Neural crest cell (in vitro differentiated cells): ENCODE measurements around the gene TMEM225B. TPM values are rescaled to one million over a fixed set of nuclear protein-coding genes. Genes with fewer than 3 reads are reported as not detected.
"Not testable (repeated sequence)": the region's sequence is repeated elsewhere in the genome, so short reads cannot be mapped to it uniquely, and the experiment has no call there.

Experiments used
- DNase-seq: peaks from one replicate; pipeline ENCODE4 v3.0.0; 2021; ENCODE audit warnings: low read depth, mixed read lengths, low spot score
- H3K27ac Mint-ChIP-seq: one replicate; pipeline ENCODE4 v1.8.0; 2021; ENCODE audit warnings: mild to moderate bottlenecking, mixed read lengths; ENCODE audit not compliant: unreplicated experiment
- H3K27me3 Mint-ChIP-seq: 2 replicates; pipeline ENCODE4 v1.8.0; 2021; ENCODE audit warnings: low read depth, mild to moderate bottlenecking, mixed read lengths
- H3K36me3 Mint-ChIP-seq: 2 replicates; pipeline ENCODE4 v1.8.0; 2021; ENCODE audit warnings: low read depth, mild to moderate bottlenecking, mixed read lengths
- H3K4me1 Mint-ChIP-seq: 2 replicates; pipeline ENCODE4 v1.8.0; 2021; ENCODE audit warnings: mixed read lengths
- H3K4me3 Mint-ChIP-seq: one replicate; pipeline ENCODE4 v1.8.0; 2021; ENCODE audit warnings: mild to moderate bottlenecking, mixed read lengths
- H3K9me3 Mint-ChIP-seq: 2 replicates; pipeline ENCODE4 v1.8.0; 2021; ENCODE audit warnings: mixed read lengths
- total RNA-seq: library from RNA; stranded (reverse); gene quantifications from 2 replicates; pipeline ENCODE4 v1.2.1, GENCODE V29; 2021
- TF ChIP-seq, protein P1 (sequence below): fragments of 200-600 bp; sonication (generic); conservative IDR thresholded peaks from 2 replicates; pipeline ENCODE4 v1.5.0; 2021; ENCODE audit warnings: antibody characterized with exemption, mild to moderate bottlenecking

TMEM225B gene
- total RNA-seq, 1 donor from 2014 or later: 0.91 TPM

DNA sequence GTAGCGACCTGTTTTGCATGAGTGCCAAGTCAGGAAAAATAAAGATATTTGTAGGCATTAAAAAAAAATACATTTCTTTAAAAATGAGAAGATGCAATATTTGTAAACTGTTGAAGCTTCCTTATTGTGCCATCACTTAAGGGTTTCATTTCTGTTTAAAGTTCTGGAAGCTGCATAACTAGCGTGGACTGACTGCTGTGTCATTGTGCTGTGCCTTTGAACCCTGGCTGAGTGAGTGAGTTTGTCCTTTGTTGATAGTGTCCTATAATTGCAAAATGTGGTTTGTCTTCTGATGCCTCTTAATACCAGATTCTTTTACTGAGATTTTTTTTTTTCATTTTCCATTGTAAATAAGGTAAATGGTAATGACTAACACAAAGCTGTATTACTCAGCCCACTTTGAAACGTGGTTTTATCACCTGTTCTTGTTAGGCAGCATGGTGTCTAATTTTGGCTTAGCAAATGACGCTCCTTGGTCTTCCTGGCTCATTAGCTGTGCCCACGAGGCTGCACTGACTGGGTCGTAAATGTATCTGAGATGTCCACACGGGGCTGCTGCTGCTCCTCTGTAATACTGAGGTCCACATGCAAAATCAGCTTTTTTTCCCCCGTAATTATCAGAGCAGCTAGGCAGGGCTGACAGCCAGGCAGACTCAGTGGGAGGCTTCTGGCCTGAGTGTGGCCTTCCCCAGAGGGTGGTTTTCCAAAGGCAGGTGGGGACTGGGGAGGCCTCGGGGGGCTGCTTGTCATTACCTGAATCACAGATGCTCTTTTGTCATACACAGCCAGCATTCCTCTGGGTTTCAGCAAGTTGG lies 33.4 kb downstream of the TMEM225B start:
- Mint-ChIP-seq H3K36me3 (peaks cover 11% of the 10 kb centered on the region), H3K27me3 (no peaks in the 10 kb centered on the region), H3K27ac (no peak overlapping the region), H3K4me1 (no peaks in the 10 kb centered on the region), H3K4me3 (no peak overlapping the region), H3K9me3 (no peaks in the 10 kb centered on the region)
- TF ChIP-seq, protein P1, sequence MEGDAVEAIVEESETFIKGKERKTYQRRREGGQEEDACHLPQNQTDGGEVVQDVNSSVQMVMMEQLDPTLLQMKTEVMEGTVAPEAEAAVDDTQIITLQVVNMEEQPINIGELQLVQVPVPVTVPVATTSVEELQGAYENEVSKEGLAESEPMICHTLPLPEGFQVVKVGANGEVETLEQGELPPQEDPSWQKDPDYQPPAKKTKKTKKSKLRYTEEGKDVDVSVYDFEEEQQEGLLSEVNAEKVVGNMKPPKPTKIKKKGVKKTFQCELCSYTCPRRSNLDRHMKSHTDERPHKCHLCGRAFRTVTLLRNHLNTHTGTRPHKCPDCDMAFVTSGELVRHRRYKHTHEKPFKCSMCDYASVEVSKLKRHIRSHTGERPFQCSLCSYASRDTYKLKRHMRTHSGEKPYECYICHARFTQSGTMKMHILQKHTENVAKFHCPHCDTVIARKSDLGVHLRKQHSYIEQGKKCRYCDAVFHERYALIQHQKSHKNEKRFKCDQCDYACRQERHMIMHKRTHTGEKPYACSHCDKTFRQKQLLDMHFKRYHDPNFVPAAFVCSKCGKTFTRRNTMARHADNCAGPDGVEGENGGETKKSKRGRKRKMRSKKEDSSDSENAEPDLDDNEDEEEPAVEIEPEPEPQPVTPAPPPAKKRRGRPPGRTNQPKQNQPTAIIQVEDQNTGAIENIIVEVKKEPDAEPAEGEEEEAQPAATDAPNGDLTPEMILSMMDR: no peak
- DNase-seq: no peak

DNA sequence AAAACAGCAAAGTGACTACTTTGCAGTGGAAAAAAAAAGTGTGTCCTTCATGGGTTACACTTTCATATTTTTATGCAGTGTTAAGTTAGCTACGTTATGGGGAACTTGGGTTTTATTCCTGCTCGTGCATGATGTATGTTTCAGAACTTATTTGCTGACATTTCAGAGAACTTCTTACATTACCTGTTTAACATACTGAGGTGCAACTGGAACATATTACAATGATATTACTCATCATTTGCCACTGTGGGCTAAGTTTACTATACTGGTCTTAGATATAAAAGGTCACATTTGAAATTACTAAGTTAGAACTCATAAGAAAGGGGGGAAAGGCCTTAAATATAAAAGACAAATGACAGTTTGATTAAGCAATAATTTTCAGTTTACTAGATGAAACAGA lies 39.3 kb downstream of the TMEM225B start:
- H3K9me3 Mint-ChIP-seq, H3K27ac Mint-ChIP-seq, H3K4me3 Mint-ChIP-seq, H3K4me1 Mint-ChIP-seq, H3K27me3 Mint-ChIP-seq, DNase-seq, H3K36me3 Mint-ChIP-seq: not testable (repeated sequence)

DNA sequence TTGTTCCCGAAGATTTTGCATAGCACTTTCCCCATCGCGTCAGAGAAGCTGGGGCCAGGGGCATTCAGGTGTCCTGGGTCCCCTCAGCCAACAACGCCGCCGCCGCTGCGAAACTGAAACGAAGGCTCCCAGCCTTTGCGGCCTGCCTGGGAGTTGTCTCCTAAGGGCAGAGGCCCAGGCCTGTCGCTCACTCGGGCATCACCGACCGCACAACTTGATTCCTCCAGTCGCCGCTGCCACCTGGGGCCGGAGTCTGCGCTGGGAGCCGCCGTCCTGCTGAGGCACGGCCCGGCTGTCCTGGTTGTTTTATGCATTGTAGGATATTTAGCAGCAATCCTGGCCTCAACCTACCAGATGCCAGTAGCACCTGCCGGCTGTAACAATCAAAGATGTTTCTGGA lies 40.7 kb downstream of the TMEM225B start:
- no peaks in the 10 kb centered on the region for H3K27me3 Mint-ChIP-seq
- no peaks in the 10 kb centered on the region for H3K9me3 Mint-ChIP-seq
- TF ChIP-seq, protein P1: no peak
- no peak for DNase-seq
- peaks cover 4% of the 10 kb centered on the region for H3K36me3 Mint-ChIP-seq
- H3K4me1 Mint-ChIP-seq: no peaks in the 10 kb centered on the region
- H3K27ac Mint-ChIP-seq: no peak overlapping the region
- no peak overlapping the region for H3K4me3 Mint-ChIP-seq

DNA sequence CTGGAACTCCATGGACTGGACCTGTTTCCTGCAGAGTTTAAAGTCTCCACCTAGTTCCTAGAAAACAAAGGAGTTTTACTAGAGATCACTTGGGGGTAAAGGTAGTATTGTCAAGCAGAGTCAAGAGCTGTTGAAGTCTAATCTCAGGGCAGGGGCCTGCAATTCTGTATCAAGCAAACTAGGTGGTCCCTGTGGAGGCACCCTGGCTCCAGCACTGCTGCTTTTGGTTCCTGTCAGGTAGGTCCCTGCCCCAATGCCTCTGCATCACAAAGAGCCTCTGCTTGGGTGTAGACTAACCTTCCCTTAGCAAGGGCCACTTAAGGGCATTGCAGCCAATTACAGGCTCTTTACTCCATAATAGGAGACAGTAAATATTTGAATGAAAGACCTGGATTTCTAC lies 41.2 kb downstream of the TMEM225B start:
- Mint-ChIP-seq H3K36me3 (peaks cover 8% of the 10 kb centered on the region), H3K27me3 (no peaks in the 10 kb centered on the region), H3K9me3 (no peaks in the 10 kb centered on the region), H3K27ac (no peak overlapping the region), H3K4me1 (no peaks in the 10 kb centered on the region), H3K4me3 (no peak overlapping the region)
- DNase-seq: no peak
- TF ChIP-seq, protein P1: no peak

DNA sequence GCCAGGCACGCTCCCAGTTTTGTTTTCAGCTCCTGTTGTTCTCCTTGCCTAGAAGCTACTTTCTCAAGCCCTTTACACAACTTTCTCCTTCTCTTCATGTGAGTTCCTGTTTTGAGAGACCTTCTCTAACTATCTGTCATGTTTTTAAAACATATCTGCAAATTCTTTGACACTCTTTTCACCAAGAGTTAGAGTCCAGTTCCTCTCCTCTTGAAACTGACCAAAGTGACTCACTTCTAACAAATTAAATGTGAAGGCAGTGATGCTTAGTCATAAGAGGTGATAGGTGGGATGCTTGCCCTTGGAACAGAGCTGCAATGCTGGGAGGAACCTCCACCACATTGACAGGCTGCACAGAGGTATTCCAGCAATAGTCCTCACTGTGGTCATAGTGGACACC lies 44.0 kb downstream of the TMEM225B start:
- peaks cover 31% of the 10 kb centered on the region for H3K36me3 Mint-ChIP-seq
- H3K27me3 Mint-ChIP-seq: no peaks in the 10 kb centered on the region
- TF ChIP-seq, protein P1: no peak
- H3K9me3 Mint-ChIP-seq: peaks cover 9% of the 10 kb centered on the region
- H3K4me1 Mint-ChIP-seq: no peaks in the 10 kb centered on the region
- no peak overlapping the region for H3K4me3 Mint-ChIP-seq
- no peak for DNase-seq
- no peak overlapping the region for H3K27ac Mint-ChIP-seq

DNA sequence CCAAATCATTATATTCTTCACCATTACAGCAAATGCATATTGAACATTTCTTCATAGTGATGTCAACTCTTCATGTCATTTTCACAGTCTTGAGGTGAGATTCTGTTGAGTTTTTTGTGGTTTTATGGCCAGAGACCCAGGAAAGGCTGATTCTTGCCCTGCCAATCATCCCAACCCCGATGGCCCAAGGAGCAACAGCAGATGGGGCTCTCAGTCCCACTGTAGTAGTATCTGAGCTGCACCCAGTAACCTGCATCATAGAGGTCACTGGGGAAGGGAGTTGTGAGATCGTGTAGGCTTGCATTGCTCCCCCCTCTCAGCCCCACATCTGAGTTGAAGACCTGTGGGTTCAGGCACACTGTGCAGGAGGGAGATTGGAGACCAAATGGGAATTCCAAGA lies 45.4 kb downstream of the TMEM225B start:
- Mint-ChIP-seq H3K4me1 (no peaks in the 10 kb centered on the region), H3K36me3 (peaks cover 31% of the 10 kb centered on the region), H3K27me3 (no peaks in the 10 kb centered on the region), H3K27ac (no peak overlapping the region), H3K9me3 (peaks cover 9% of the 10 kb centered on the region), H3K4me3 (no peak overlapping the region)
- DNase-seq: no peak
- TF ChIP-seq, protein P1: no peak
